GM12892 (cell line): Measurements from ENCODE around the gene SMOC2.

Source experiments
- POLR2A ChIP-seq: IDR thresholded peaks from 2 replicates; pipeline ENCODE4 v1.6.1; 2011; ENCODE audit warnings: low read depth, low read length, control low read depth
- POLR2AphosphoS5 ChIP-seq: IDR thresholded peaks from 2 replicates; pipeline ENCODE4 v1.6.1; 2011; ENCODE audit warnings: low read depth, low read length, control low read depth
- TAF1 ChIP-seq: IDR thresholded peaks from 2 replicates; pipeline ENCODE4 v1.6.1; 2011; ENCODE audit warnings: low read depth, mild to moderate bottlenecking, control low read depth, low read length, borderline replicate concordance

GRCh38 chr6:168535711-168536110 is 94.7 kb downstream of the SMOC2 start:
- TF ChIP-seq POLR2AphosphoS5 (no peak), POLR2A (no peak), TAF1 (no peak)
